ENCODE measurements around the gene BRPF1. TPM values are rescaled to one million over a fixed set of nuclear protein-coding genes. Genes with fewer than 3 reads are reported as not detected.

BRPF1 gene
- total RNA-seq, 1 donor from 2014 or later: 19.5 TPM

GRCh38 chr3:9685216-9686049 lies 46.1 kb upstream of the BRPF1 start:
- no peak for FAIRE-seq
- H2AFZ ChIP-seq (ENCODE audit: low read depth, low read length): no peak overlapping the region
- H3K27me3 ChIP-seq (ENCODE audit: insufficient read depth, low read length): no peaks in the 10 kb centered on the region
- H3K4me1 ChIP-seq (ENCODE audit: insufficient read depth, low read length): no peaks in the 10 kb centered on the region
- Mint-ChIP-seq H3K4me1 (ENCODE audit: low read depth, unreplicated experiment) (no peaks in the 10 kb centered on the region), H3K27me3 (ENCODE audit: low read depth, unreplicated experiment) (no peaks in the 10 kb centered on the region), H3K9me3 (ENCODE audit: unreplicated experiment) (no peaks in the 10 kb centered on the region), H3K27ac (ENCODE audit: unreplicated experiment) (peak overlapping the region; percentile 3), H3K4me3 (ENCODE audit: unreplicated experiment) (no peak overlapping the region), H3K36me3 (ENCODE audit: low read depth, unreplicated experiment) (peaks cover 37% of the 10 kb centered on the region)
- H3K79me2 ChIP-seq (ENCODE audit: insufficient read depth, low read length): no peaks in the 10 kb centered on the region
- no peaks in the 10 kb centered on the region for H4K20me1 ChIP-seq (ENCODE audit: insufficient read depth, low read length)
- no peaks in the 10 kb centered on the region for H3K9me3 ChIP-seq (ENCODE audit: insufficient read depth, low read depth, low read length)
- no peak overlapping the region for H3K4me2 ChIP-seq (ENCODE audit: low read length)
- DNase-seq (ENCODE audit: low read depth): no peak
- H3K27ac ChIP-seq (ENCODE audit: low read depth, low read length): no peak overlapping the region
- TF ChIP-seq CTCF (IDR thresholded peaks at IDR 0.05; ENCODE audit: insufficient read depth, low read depth, low read length): no peak
- TF ChIP-seq EZH2 (IDR thresholded peaks at IDR 0.05; ENCODE audit: insufficient read depth, low read length): no peak
- H3K4me3 ChIP-seq (ENCODE audit: insufficient read depth, low read depth, low read length): no peak overlapping the region
- peaks cover 30% of the 10 kb centered on the region for H3K36me3 ChIP-seq (ENCODE audit: insufficient read depth, low read length)
- H3K9ac ChIP-seq (ENCODE audit: low read length): no peak overlapping the region

GRCh38 chr3:9686050-9686550 lies 45.4 kb upstream of the BRPF1 start:
- H3K27ac ChIP-seq (ENCODE audit: low read depth, low read length): no peak overlapping the region
- no peak overlapping the region for H3K4me3 ChIP-seq (ENCODE audit: insufficient read depth, low read depth, low read length)
- Mint-ChIP-seq H3K27ac (ENCODE audit: unreplicated experiment) (peak overlapping the region; percentile 66), H3K4me1 (ENCODE audit: low read depth, unreplicated experiment) (no peaks in the 10 kb centered on the region), H3K36me3 (ENCODE audit: low read depth, unreplicated experiment) (peaks cover 40% of the 10 kb centered on the region), H3K9me3 (ENCODE audit: unreplicated experiment) (no peaks in the 10 kb centered on the region), H3K4me3 (ENCODE audit: unreplicated experiment) (no peak overlapping the region), H3K27me3 (ENCODE audit: low read depth, unreplicated experiment) (no peaks in the 10 kb centered on the region)
- no peak overlapping the region for H3K4me2 ChIP-seq (ENCODE audit: low read length)
- H3K9ac ChIP-seq (ENCODE audit: low read length): no peak overlapping the region
- peaks cover 33% of the 10 kb centered on the region for H3K36me3 ChIP-seq (ENCODE audit: insufficient read depth, low read length)
- no peaks in the 10 kb centered on the region for H4K20me1 ChIP-seq (ENCODE audit: insufficient read depth, low read length)
- no peaks in the 10 kb centered on the region for H3K4me1 ChIP-seq (ENCODE audit: insufficient read depth, low read length)
- TF ChIP-seq CTCF (IDR thresholded peaks at IDR 0.05; ENCODE audit: insufficient read depth, low read depth, low read length) (no peak), EZH2 (IDR thresholded peaks at IDR 0.05; ENCODE audit: insufficient read depth, low read length) (no peak)
- FAIRE-seq (no peak), DNase-seq (ENCODE audit: low read depth) (no peak)
- no peak overlapping the region for H2AFZ ChIP-seq (ENCODE audit: low read depth, low read length)
- no peaks in the 10 kb centered on the region for H3K9me3 ChIP-seq (ENCODE audit: insufficient read depth, low read depth, low read length)
- no peaks in the 10 kb centered on the region for H3K79me2 ChIP-seq (ENCODE audit: insufficient read depth, low read length)
- no peaks in the 10 kb centered on the region for H3K27me3 ChIP-seq (ENCODE audit: insufficient read depth, low read length)

GRCh38 chr3:9686703-9687102 lies 44.8 kb upstream of the BRPF1 start:
- Mint-ChIP-seq H3K4me1 (ENCODE audit: low read depth, unreplicated experiment) (no peaks in the 10 kb centered on the region), H3K9me3 (ENCODE audit: unreplicated experiment) (no peaks in the 10 kb centered on the region), H3K36me3 (ENCODE audit: low read depth, unreplicated experiment) (peaks cover 39% of the 10 kb centered on the region), H3K4me3 (ENCODE audit: unreplicated experiment) (no peak overlapping the region), H3K27me3 (ENCODE audit: low read depth, unreplicated experiment) (no peaks in the 10 kb centered on the region), H3K27ac (ENCODE audit: unreplicated experiment) (no peak overlapping the region)
- no peak overlapping the region for H3K4me3 ChIP-seq (ENCODE audit: insufficient read depth, low read depth, low read length)
- no peak for FAIRE-seq
- no peak for TF ChIP-seq EZH2 (IDR thresholded peaks at IDR 0.05; ENCODE audit: insufficient read depth, low read length)
- no peak for TF ChIP-seq CTCF (IDR thresholded peaks at IDR 0.05; ENCODE audit: insufficient read depth, low read depth, low read length)
- H3K36me3 ChIP-seq (ENCODE audit: insufficient read depth, low read length): peaks cover 33% of the 10 kb centered on the region
- H3K9me3 ChIP-seq (ENCODE audit: insufficient read depth, low read depth, low read length): no peaks in the 10 kb centered on the region
- H3K27ac ChIP-seq (ENCODE audit: low read depth, low read length): no peak overlapping the region
- no peak overlapping the region for H3K9ac ChIP-seq (ENCODE audit: low read length)
- no peak for DNase-seq (ENCODE audit: low read depth)
- H4K20me1 ChIP-seq (ENCODE audit: insufficient read depth, low read length): no peaks in the 10 kb centered on the region
- no peaks in the 10 kb centered on the region for H3K27me3 ChIP-seq (ENCODE audit: insufficient read depth, low read length)
- no peak overlapping the region for H3K4me2 ChIP-seq (ENCODE audit: low read length)
- H3K79me2 ChIP-seq (ENCODE audit: insufficient read depth, low read length): no peaks in the 10 kb centered on the region
- H2AFZ ChIP-seq (ENCODE audit: low read depth, low read length): no peak overlapping the region
- no peaks in the 10 kb centered on the region for H3K4me1 ChIP-seq (ENCODE audit: insufficient read depth, low read length)

Data from astrocyte (in vitro differentiated cells and primary cell).